Measurements from ENCODE around the gene ABLIM2. TPM values are rescaled to one million over a fixed set of nuclear protein-coding genes. Genes with fewer than 3 reads are reported as not detected.

Gene ABLIM2
- total and polyA plus RNA-seq, 2 of the 8 experiments (the other 6 are each of a cell fraction or from before 2014, with no cell fraction given): 2.8 to 3.0 TPM

DNA sequence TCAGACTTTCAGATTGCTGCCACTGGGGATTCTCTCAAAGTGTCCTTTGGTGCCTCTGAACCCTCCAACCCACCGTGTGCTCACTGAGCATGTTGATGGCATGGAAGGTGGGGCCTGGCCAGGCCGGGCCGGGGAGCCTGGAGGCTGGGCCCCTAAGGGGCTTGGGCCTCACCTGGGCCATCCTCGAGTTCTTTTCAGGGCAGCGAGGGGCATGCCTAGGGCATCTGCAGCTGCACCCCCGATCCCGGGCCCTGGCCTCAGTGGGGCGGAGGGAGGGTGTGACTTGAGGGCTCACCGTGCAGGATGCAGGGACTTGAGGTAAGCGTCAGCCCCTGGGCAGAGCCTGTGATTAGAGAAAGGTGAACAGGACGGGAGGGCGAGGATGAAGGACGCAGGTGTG lies 38.9 kb upstream of the ABLIM2 start (continued):
- TF ChIP-seq, protein P1, sequence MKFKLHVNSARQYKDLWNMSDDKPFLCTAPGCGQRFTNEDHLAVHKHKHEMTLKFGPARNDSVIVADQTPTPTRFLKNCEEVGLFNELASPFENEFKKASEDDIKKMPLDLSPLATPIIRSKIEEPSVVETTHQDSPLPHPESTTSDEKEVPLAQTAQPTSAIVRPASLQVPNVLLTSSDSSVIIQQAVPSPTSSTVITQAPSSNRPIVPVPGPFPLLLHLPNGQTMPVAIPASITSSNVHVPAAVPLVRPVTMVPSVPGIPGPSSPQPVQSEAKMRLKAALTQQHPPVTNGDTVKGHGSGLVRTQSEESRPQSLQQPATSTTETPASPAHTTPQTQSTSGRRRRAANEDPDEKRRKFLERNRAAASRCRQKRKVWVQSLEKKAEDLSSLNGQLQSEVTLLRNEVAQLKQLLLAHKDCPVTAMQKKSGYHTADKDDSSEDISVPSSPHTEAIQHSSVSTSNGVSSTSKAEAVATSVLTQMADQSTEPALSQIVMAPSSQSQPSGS (IDR thresholded peaks at IDR 0.05; ENCODE audit: low read length): no peak
- TF ChIP-seq, protein P2, sequence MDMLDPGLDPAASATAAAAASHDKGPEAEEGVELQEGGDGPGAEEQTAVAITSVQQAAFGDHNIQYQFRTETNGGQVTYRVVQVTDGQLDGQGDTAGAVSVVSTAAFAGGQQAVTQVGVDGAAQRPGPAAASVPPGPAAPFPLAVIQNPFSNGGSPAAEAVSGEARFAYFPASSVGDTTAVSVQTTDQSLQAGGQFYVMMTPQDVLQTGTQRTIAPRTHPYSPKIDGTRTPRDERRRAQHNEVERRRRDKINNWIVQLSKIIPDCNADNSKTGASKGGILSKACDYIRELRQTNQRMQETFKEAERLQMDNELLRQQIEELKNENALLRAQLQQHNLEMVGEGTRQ (IDR thresholded peaks at IDR 0.05; ENCODE audit: low read length): no peak
- TF ChIP-seq, protein P3, sequence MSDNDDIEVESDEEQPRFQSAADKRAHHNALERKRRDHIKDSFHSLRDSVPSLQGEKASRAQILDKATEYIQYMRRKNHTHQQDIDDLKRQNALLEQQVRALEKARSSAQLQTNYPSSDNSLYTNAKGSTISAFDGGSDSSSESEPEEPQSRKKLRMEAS (IDR thresholded peaks at IDR 0.05): no peak
- TF ChIP-seq POU5F1 (IDR thresholded peaks at IDR 0.05; ENCODE audit: low read depth, low read length) (no peak), RAD21 (IDR thresholded peaks at IDR 0.05 in 1 of 2, conservative IDR thresholded peaks at IDR 0.05 in 1 of 2; ENCODE audit: low read depth in 2 of 2, low read length in 2 of 2) (no peak)

Data from H1 (cell line).